ENCODE data around the gene JCHAIN. TPM values are rescaled to one million over a fixed set of nuclear protein-coding genes. Genes with fewer than 3 reads are reported as not detected.

Gene JCHAIN
- total and polyA plus RNA-seq, 2 of the 13 experiments (the other 11 are each of a cell fraction or from before 2014, with no cell fraction given): not detected

DNA sequence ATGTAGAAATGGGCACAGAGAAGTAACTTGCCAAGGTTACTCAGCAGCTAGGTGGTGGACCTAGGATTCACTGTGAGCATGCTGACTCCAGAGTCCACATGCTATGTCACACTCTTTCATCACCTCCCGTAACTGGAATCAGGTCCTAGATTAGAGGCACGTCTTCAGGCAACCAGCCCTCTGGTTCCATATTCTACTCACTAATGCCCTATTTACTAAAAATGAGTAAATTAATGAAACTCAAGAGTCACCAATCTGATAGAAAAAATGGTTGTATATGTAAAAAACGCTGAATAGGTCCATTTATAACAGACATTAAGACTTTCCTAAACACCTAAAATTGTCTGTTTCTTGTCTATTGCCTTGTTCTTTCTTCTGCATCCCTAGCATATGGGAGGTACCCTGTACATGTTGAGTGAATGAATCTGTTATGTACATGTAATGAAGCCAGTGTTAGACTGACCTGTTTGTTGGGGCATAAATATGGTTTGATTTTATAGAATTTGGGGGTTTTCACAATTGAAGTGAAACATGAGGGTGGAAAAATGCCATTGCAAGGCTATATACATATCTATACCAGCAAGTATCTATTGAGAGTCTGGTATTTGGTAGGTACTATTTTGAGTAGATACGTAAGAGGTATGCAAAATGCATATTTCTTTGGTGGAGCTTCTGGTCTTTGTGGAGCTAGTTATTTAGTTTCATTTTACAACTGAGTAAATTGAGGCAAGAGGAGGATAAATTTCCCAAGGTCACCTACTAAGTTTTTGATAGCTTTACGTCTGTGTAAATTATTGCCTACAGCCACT is 48.0 kb upstream of the JCHAIN start (continued):
- no peak for TF ChIP-seq MAZ (IDR thresholded peaks at IDR 0.05; ENCODE audit: borderline replicate concordance, low read depth, low read length)
- TF ChIP-seq MAZ (CRISPR knock-in tag; IDR thresholded peaks at IDR 0.05; ENCODE audit: low read depth): no peak
- TF ChIP-seq ZNF207 (IDR thresholded peaks at IDR 0.05; ENCODE audit: borderline replicate concordance): no peak
- no peak for TF ChIP-seq ZNF552 (CRISPR knock-in tag; IDR thresholded peaks at IDR 0.05; ENCODE audit: borderline replicate concordance)
- TF ChIP-seq DMAP1 (CRISPR knock-in tag; IDR thresholded peaks at IDR 0.05): 0 out of 2 replicates have a peak, but pooled peaks have one; percentile 30
- TF ChIP-seq SIX4 (CRISPR knock-in tag; IDR thresholded peaks at IDR 0.05): no peak
- TF ChIP-seq, protein P1, sequence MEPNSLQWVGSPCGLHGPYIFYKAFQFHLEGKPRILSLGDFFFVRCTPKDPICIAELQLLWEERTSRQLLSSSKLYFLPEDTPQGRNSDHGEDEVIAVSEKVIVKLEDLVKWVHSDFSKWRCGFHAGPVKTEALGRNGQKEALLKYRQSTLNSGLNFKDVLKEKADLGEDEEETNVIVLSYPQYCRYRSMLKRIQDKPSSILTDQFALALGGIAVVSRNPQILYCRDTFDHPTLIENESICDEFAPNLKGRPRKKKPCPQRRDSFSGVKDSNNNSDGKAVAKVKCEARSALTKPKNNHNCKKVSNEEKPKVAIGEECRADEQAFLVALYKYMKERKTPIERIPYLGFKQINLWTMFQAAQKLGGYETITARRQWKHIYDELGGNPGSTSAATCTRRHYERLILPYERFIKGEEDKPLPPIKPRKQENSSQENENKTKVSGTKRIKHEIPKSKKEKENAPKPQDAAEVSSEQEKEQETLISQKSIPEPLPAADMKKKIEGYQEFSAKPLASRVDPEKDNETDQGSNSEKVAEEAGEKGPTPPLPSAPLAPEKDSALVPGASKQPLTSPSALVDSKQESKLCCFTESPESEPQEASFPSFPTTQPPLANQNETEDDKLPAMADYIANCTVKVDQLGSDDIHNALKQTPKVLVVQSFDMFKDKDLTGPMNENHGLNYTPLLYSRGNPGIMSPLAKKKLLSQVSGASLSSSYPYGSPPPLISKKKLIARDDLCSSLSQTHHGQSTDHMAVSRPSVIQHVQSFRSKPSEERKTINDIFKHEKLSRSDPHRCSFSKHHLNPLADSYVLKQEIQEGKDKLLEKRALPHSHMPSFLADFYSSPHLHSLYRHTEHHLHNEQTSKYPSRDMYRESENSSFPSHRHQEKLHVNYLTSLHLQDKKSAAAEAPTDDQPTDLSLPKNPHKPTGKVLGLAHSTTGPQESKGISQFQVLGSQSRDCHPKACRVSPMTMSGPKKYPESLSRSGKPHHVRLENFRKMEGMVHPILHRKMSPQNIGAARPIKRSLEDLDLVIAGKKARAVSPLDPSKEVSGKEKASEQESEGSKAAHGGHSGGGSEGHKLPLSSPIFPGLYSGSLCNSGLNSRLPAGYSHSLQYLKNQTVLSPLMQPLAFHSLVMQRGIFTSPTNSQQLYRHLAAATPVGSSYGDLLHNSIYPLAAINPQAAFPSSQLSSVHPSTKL (CRISPR knock-in tag; IDR thresholded peaks at IDR 0.05): peak; percentile 74
- TF ChIP-seq FOXM1 (CRISPR knock-in tag; IDR thresholded peaks at IDR 0.05): no peak
- no peak for TF ChIP-seq PHB2 (IDR thresholded peaks at IDR 0.05; ENCODE audit: partially characterized antibody)
- no peak for TF ChIP-seq BRD4 (CRISPR knock-in tag; IDR thresholded peaks at IDR 0.05)
- TF ChIP-seq TOE1 (CRISPR knock-in tag; IDR thresholded peaks at IDR 0.05): no peak
- TF ChIP-seq SOX6 (IDR thresholded peaks at IDR 0.05): no peak
- no peak for TF ChIP-seq SOX6 (CRISPR knock-in tag; IDR thresholded peaks at IDR 0.05)
- TF ChIP-seq HMG20A (CRISPR knock-in tag; IDR thresholded peaks at IDR 0.05; ENCODE audit: borderline replicate concordance): no peak; the same call in 1 of the 2 replicates
- TF ChIP-seq, protein P2, sequence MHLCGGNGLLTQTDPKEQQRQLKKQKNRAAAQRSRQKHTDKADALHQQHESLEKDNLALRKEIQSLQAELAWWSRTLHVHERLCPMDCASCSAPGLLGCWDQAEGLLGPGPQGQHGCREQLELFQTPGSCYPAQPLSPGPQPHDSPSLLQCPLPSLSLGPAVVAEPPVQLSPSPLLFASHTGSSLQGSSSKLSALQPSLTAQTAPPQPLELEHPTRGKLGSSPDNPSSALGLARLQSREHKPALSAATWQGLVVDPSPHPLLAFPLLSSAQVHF (CRISPR knock-in tag; IDR thresholded peaks at IDR 0.05): no peak
- no peak for TF ChIP-seq ELF1 (CRISPR knock-in tag; IDR thresholded peaks at IDR 0.05)
- no peak for TF ChIP-seq ZNF761 (CRISPR knock-in tag; conservative IDR thresholded peaks at IDR 0.05)
- TF ChIP-seq NR2F6 (IDR thresholded peaks at IDR 0.05): no peak
- peak; percentile 39; the same call in 1 of the 2 replicates for TF ChIP-seq NR2F6 (CRISPR knock-in tag; IDR thresholded peaks at IDR 0.05)
- no peak for TF ChIP-seq RAD51 (IDR thresholded peaks at IDR 0.05; ENCODE audit: borderline replicate concordance)
- no peak for TF ChIP-seq JUND (CRISPR knock-in tag; IDR thresholded peaks at IDR 0.05)
- no peak for TF ChIP-seq TBX2 (CRISPR knock-in tag; IDR thresholded peaks at IDR 0.05; ENCODE audit: borderline replicate concordance)
- TF ChIP-seq TCF7L2 (IDR thresholded peaks at IDR 0.05; ENCODE audit: low read depth, low read length): no peak
- TF ChIP-seq SOX5 (CRISPR knock-in tag; IDR thresholded peaks at IDR 0.05; ENCODE audit: borderline replicate concordance): peak; percentile 44; the same call in 1 of the 2 replicates
- no peak for TF ChIP-seq FOXJ3 (CRISPR knock-in tag; IDR thresholded peaks at IDR 0.05; ENCODE audit: borderline replicate concordance)
- TF ChIP-seq, protein P3, sequence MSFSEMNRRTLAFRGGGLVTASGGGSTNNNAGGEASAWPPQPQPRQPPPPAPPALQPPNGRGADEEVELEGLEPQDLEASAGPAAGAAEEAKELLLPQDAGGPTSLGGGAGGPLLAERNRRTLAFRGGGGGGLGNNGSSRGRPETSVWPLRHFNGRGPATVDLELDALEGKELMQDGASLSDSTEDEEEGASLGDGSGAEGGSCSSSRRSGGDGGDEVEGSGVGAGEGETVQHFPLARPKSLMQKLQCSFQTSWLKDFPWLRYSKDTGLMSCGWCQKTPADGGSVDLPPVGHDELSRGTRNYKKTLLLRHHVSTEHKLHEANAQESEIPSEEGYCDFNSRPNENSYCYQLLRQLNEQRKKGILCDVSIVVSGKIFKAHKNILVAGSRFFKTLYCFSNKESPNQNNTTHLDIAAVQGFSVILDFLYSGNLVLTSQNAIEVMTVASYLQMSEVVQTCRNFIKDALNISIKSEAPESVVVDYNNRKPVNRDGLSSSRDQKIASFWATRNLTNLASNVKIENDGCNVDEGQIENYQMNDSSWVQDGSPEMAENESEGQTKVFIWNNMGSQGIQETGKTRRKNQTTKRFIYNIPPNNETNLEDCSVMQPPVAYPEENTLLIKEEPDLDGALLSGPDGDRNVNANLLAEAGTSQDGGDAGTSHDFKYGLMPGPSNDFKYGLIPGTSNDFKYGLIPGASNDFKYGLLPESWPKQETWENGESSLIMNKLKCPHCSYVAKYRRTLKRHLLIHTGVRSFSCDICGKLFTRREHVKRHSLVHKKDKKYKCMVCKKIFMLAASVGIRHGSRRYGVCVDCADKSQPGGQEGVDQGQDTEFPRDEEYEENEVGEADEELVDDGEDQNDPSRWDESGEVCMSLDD (CRISPR knock-in tag; IDR thresholded peaks at IDR 0.05; ENCODE audit: borderline replicate concordance): no peak
- TF ChIP-seq KAT8 (CRISPR knock-in tag; IDR thresholded peaks at IDR 0.05): 0 out of 2 replicates have a peak, but pooled peaks have one; percentile 28
